Liver (tissue), 9 donors: ENCODE measurements around the gene CD59. TPM values are rescaled to one million over a fixed set of nuclear protein-coding genes. Genes with fewer than 3 reads are reported as not detected.

ENCODE experiments used
- DNase-seq: peaks from one replicate; pipeline ENCODE4 v3.0.0-alpha.2; 2017; ENCODE audit warnings: low spot score
- H3K27ac ChIP-seq, 2 donors: one replicate each; pipeline ENCODE4 v1.7.0; 2013; ENCODE audit warnings: inconsistent platforms in 2 of 2, low read length in 2 of 2, control low read depth in 1 of 2, low read depth in 1 of 2, mild to moderate bottlenecking in 1 of 2
- H3K27me3 ChIP-seq, 4 donors: one replicate each; pipeline versions ENCODE4 v1.6.1 to v1.7.0; 2013; ENCODE audit warnings: low read length in 3 of 4, inconsistent platforms in 1 of 4, mild to moderate bottlenecking in 1 of 4, moderate library complexity in 1 of 4; ENCODE audit not compliant: control insufficient read depth in 4 of 4, insufficient read depth in 4 of 4
- H3K36me3 ChIP-seq, 4 donors: one replicate each; pipeline versions ENCODE4 v1.6.1 to v1.7.0; 2013; ENCODE audit warnings: low read length in 3 of 4, mild to moderate bottlenecking in 3 of 4, low read depth in 1 of 4, moderate library complexity in 1 of 4; ENCODE audit not compliant: control insufficient read depth in 4 of 4, insufficient read depth in 3 of 4
- H3K4me1 ChIP-seq, 4 donors: one replicate each; pipeline versions ENCODE4 v1.6.1 to v1.7.0; 2013; ENCODE audit warnings: low read length in 3 of 4, mild to moderate bottlenecking in 3 of 4, moderate library complexity in 1 of 4; ENCODE audit not compliant: control insufficient read depth in 4 of 4, insufficient read depth in 4 of 4
- H3K4me3 ChIP-seq, 3 donors: one replicate each; pipeline versions ENCODE4 v1.6.1 to v1.7.0; 2013; ENCODE audit warnings: low read length in 3 of 3, control low read depth in 1 of 3, low read depth in 1 of 3, mild to moderate bottlenecking in 1 of 3
- H3K9ac ChIP-seq, 2 donors: one replicate each; pipeline ENCODE4 v1.7.0; 2013; ENCODE audit warnings: low read length in 2 of 2, mild to moderate bottlenecking in 2 of 2, moderate library complexity in 2 of 2, control low read depth in 1 of 2, low read depth in 1 of 2
- H3K9me3 ChIP-seq, 4 donors: one replicate each; pipeline versions ENCODE4 v1.6.1 to v1.7.0; 2013; ENCODE audit warnings: low read length in 3 of 4; ENCODE audit not compliant: control insufficient read depth in 4 of 4
- EGR1 ChIP-seq, 2 donors: IDR thresholded peaks; 2 replicates each; pipeline ENCODE4 v1.6.1; 2016 to 2018; ENCODE audit warnings: antibody characterized with exemption in 2 of 2, low read depth in 2 of 2
- FOXA1 ChIP-seq: IDR thresholded peaks from 2 replicates; pipeline ENCODE4 v1.6.1; 2016; ENCODE audit warnings: antibody characterized with exemption
- GABPA ChIP-seq, 2 donors: IDR thresholded peaks in 1 of 2; conservative IDR thresholded peaks in 1 of 2; 2 replicates each; pipeline ENCODE4 v1.6.1; 2016; ENCODE audit warnings: antibody characterized with exemption in 2 of 2, mild to moderate bottlenecking in 1 of 2, moderate library complexity in 1 of 2
- HNF4A ChIP-seq, 2 donors: conservative IDR thresholded peaks; 2 replicates each; pipeline ENCODE4 v1.6.1; 2016; ENCODE audit warnings: antibody characterized with exemption in 2 of 2, mild to moderate bottlenecking in 2 of 2
- HNF4G ChIP-seq: IDR thresholded peaks from 2 replicates; pipeline ENCODE4 v1.6.1; 2016; ENCODE audit warnings: antibody characterized with exemption
- JUND ChIP-seq, 2 donors: IDR thresholded peaks; 2 replicates each; pipeline ENCODE4 v1.6.1; 2016; ENCODE audit warnings: antibody characterized with exemption in 2 of 2
- MAX ChIP-seq: IDR thresholded peaks from 2 replicates; pipeline ENCODE4 v1.6.1; 2016; ENCODE audit warnings: antibody characterized with exemption
- NR2F2 ChIP-seq: IDR thresholded peaks from 2 replicates; pipeline ENCODE4 v1.6.1; 2016; ENCODE audit warnings: antibody characterized with exemption
- RAD21 ChIP-seq, 2 donors: IDR thresholded peaks; 2 replicates each; pipeline ENCODE4 v1.6.1; 2016; ENCODE audit warnings: antibody characterized with exemption in 2 of 2, mild to moderate bottlenecking in 2 of 2
- REST ChIP-seq: IDR thresholded peaks from 2 replicates; pipeline ENCODE4 v1.6.1; 2016; ENCODE audit warnings: antibody characterized with exemption, mild to moderate bottlenecking
- RXRA ChIP-seq, 2 donors: IDR thresholded peaks; 2 replicates each; pipeline ENCODE4 v1.6.1; 2017 to 2018; ENCODE audit warnings: antibody characterized with exemption in 2 of 2, mild to moderate bottlenecking in 1 of 2
- SP1 ChIP-seq: IDR thresholded peaks from 2 replicates; pipeline ENCODE4 v1.6.1; 2018; ENCODE audit warnings: antibody characterized with exemption, mild to moderate bottlenecking
- TAF1 ChIP-seq: conservative IDR thresholded peaks from 2 replicates; pipeline ENCODE4 v1.6.1; 2016; ENCODE audit warnings: antibody characterized with exemption, mild to moderate bottlenecking
- YY1 ChIP-seq: IDR thresholded peaks from 2 replicates; pipeline ENCODE4 v1.6.1; 2016; ENCODE audit warnings: antibody characterized with exemption, mild to moderate bottlenecking
- ZBTB33 ChIP-seq: IDR thresholded peaks from 2 replicates; pipeline ENCODE4 v1.6.1; 2016; ENCODE audit warnings: antibody characterized with exemption
- WGBS: extraction: QIAGEN DNeasy Blood & Tissue Kit; methylation state at CpG from one replicate; pipeline ENCODE4 v1.1.7; 2013; 5-methylcytosine and 5-hydroxymethylcytosine counted together
- polyA plus RNA-seq, 2 donors: library from polyadenylated mRNA; stranded (reverse) in 1 of 2; unstranded in 1 of 2; fragments of 200-250 nt in 1 of 2; fragments of >200 nt in 1 of 2; fragmentation: Nextera tagmentation in 1 of 2; extraction: Ambion mirVana in 1 of 2; gene quantifications; one replicate each; pipeline versions ENCODE4 v1.2.1 to v1.2.3, GENCODE V29; 2013 to 2015
- total RNA-seq, 2 donors: library from RNA; depleted of rRNA; stranded (reverse); fragments of >200 nt; gene quantifications; one replicate each; pipeline ENCODE4 v1.2.3, GENCODE V29; 2014
- TF ChIP-seq, protein P1 (sequence below): IDR thresholded peaks from 2 replicates; pipeline ENCODE4 v1.6.1; 2016; ENCODE audit warnings: antibody characterized with exemption
- TF ChIP-seq, protein P2 (sequence below): fragments of 150-350 bp; IDR thresholded peaks from 2 replicates; pipeline ENCODE4 v1.5.1; 2017; ENCODE audit warnings: improper control_type of control experiment, low read depth, low read length; ENCODE audit not compliant: missing input control
- donor health status: healthy.
- donor health status: healthy.
- donor health status: healthy.
- donor health status: healthy.
- donor health status: healthy.

Gene CD59
- total and polyA plus RNA-seq, 4 donors, result 74.2 to 181 (median 130) TPM

DNA sequence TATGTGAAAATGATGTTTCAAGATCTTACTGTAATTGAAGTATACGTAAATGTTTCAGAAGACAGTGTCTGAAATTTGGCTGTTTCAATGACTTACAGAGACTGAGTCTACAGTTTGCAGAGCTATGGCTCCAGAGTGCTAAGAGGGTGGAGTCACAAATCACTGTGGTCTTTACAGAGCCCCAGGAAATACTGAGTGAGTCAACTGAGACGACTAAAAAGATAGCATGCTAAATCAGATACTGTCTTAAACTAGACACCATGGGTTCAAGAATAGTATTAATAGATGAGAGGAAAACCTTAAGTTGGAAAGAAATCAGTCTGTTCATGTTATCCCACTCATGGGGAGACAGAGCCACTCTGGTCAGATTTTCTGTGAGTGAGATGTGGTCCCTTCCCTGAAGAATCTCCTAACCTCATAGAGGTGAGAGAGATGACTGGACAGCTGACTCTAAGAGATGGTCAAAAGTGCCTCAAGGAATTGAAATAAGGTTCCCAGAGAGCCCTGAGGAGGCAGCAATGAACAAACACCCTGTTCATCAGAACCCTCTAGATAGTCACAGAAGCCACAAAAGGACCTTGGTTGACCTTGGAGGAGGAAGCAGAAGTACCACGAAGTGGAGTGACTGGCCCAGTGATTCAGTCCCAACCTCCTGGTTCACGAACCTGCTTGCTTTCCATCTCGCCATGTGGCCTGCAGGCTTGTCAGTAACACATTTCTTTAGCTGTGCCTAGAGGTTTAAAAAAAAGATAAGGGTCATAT is 65.8 kb downstream of the CD59 start:
- TF ChIP-seq RAD21 (IDR thresholded peaks at IDR 0.05) (no peak), SP1 (no peak), GABPA (IDR thresholded peaks at IDR 0.05 in 1 of 2, conservative IDR thresholded peaks at IDR 0.05 in 1 of 2) (no peak)
- no peaks in the 10 kb centered on the region for H3K36me3 ChIP-seq
- no peaks in the 10 kb centered on the region for H3K27me3 ChIP-seq
- H3K27ac ChIP-seq, result no peak overlapping the region
- H3K9me3 ChIP-seq, result no peaks in the 10 kb centered on the region
- DNase-seq, result no peak
- H3K4me3 ChIP-seq, result no peak overlapping the region
- 78% methylated on average over 5 of the region's 5 CpGs for WGBS
- H3K4me1 ChIP-seq, result no peaks in the 10 kb centered on the region
- H3K9ac ChIP-seq, result no peak overlapping the region

GRCh38 chr11:33669598-33670249 is 66.5 kb downstream of the CD59 start:
- 82% methylated on average over 5 of the region's 5 CpGs for WGBS
- Histone ChIP-seq H3K9me3 (no peaks in the 10 kb centered on the region), H3K27ac (no peak overlapping the region), H3K36me3 (no peaks in the 10 kb centered on the region), H3K27me3 (no peaks in the 10 kb centered on the region), H3K4me3 (no peak overlapping the region), H3K4me1 (no peaks in the 10 kb centered on the region), H3K9ac (no peak overlapping the region)
- no peak for TF ChIP-seq NR2F2
- no peak for TF ChIP-seq JUND (IDR thresholded peaks at IDR 0.05)
- TF ChIP-seq, protein P1, sequence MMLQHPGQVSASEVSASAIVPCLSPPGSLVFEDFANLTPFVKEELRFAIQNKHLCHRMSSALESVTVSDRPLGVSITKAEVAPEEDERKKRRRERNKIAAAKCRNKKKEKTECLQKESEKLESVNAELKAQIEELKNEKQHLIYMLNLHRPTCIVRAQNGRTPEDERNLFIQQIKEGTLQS, result no peak
- TF ChIP-seq, protein P2, sequence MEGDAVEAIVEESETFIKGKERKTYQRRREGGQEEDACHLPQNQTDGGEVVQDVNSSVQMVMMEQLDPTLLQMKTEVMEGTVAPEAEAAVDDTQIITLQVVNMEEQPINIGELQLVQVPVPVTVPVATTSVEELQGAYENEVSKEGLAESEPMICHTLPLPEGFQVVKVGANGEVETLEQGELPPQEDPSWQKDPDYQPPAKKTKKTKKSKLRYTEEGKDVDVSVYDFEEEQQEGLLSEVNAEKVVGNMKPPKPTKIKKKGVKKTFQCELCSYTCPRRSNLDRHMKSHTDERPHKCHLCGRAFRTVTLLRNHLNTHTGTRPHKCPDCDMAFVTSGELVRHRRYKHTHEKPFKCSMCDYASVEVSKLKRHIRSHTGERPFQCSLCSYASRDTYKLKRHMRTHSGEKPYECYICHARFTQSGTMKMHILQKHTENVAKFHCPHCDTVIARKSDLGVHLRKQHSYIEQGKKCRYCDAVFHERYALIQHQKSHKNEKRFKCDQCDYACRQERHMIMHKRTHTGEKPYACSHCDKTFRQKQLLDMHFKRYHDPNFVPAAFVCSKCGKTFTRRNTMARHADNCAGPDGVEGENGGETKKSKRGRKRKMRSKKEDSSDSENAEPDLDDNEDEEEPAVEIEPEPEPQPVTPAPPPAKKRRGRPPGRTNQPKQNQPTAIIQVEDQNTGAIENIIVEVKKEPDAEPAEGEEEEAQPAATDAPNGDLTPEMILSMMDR, result no peak
- no peak for TF ChIP-seq GABPA (IDR thresholded peaks at IDR 0.05 in 1 of 2, conservative IDR thresholded peaks at IDR 0.05 in 1 of 2)
- no peak for TF ChIP-seq MAX
- TF ChIP-seq HNF4A (conservative IDR thresholded peaks at IDR 0.05), result no peak
- no peak for TF ChIP-seq YY1
- TF ChIP-seq EGR1 (IDR thresholded peaks at IDR 0.05; ENCODE audit: low read depth in 2 of 2), result no peak
- TF ChIP-seq SP1, result no peak
- no peak for TF ChIP-seq REST
- TF ChIP-seq HNF4G, result no peak
- TF ChIP-seq FOXA1, result no peak
- no peak for TF ChIP-seq RXRA (IDR thresholded peaks at IDR 0.05)
- TF ChIP-seq TAF1, result no peak
- no peak for TF ChIP-seq ZBTB33
- DNase-seq, result no peak
